H9 (cell line): ENCODE results near the gene SMG7. TPM values are rescaled to one million over a fixed set of nuclear protein-coding genes. Genes with fewer than 3 reads are reported as not detected.

ENCODE experiments used
- DNase-seq: peaks from one replicate; pipeline ENCODE4 v3.0.0-alpha.2; 2017
- H2AFZ ChIP-seq: one replicate; pipeline ENCODE4 v1.6.1; 2013; ENCODE audit warnings: mild to moderate bottlenecking, low read length, control low read depth, moderate library complexity
- H2AK5ac ChIP-seq: 2 replicates; pipeline ENCODE4 v1.6.1; 2013; ENCODE audit warnings: low read length, control low read depth, mixed read lengths; ENCODE audit not compliant: insufficient read length
- H2BK120ac ChIP-seq: one replicate; pipeline ENCODE4 v1.6.1; 2013; ENCODE audit warnings: low read depth, mild to moderate bottlenecking, low read length, control low read depth, inconsistent platforms; ENCODE audit not compliant: poor library complexity, severe bottlenecking
- H2BK12ac ChIP-seq: 2 replicates; pipeline ENCODE4 v1.6.1; 2013; ENCODE audit warnings: low read length, control low read depth, mixed read lengths, low read depth; ENCODE audit not compliant: insufficient read length
- H2BK15ac ChIP-seq: 2 replicates; pipeline ENCODE4 v1.6.1; 2013; ENCODE audit warnings: low read depth, low read length, control low read depth
- H2BK20ac ChIP-seq: one replicate; pipeline ENCODE4 v1.6.1; 2013; ENCODE audit warnings: low read depth, mild to moderate bottlenecking, low read length, control low read depth, inconsistent platforms; ENCODE audit not compliant: poor library complexity, severe bottlenecking
- H2BK5ac ChIP-seq: 2 replicates; pipeline ENCODE4 v1.6.1; 2013; ENCODE audit warnings: low read length, control low read depth, mixed read lengths; ENCODE audit not compliant: insufficient read length
- H3K14ac ChIP-seq: 2 replicates; pipeline ENCODE4 v1.6.1; 2013; ENCODE audit warnings: low read length, control low read depth; ENCODE audit not compliant: insufficient read depth
- H3K18ac ChIP-seq: 2 replicates; pipeline ENCODE4 v1.6.1; 2013; ENCODE audit warnings: low read depth, mild to moderate bottlenecking, mixed read lengths, low read length, control low read depth; ENCODE audit not compliant: insufficient read length
- H3K23ac ChIP-seq: 2 replicates; pipeline ENCODE4 v1.6.1; 2013; ENCODE audit warnings: low read length, control low read depth, mixed read lengths, low read depth; ENCODE audit not compliant: insufficient read length
- H3K23me2 ChIP-seq: 2 replicates; pipeline ENCODE4 v1.6.1; 2013; ENCODE audit warnings: low read depth, mild to moderate bottlenecking, mixed read lengths, low read length, control low read depth; ENCODE audit not compliant: insufficient read length, poor library complexity, severe bottlenecking
- H3K27ac ChIP-seq: 2 replicates; pipeline ENCODE4 v1.5.1; 2013; ENCODE audit warnings: low read length, control low read depth, mixed read lengths, low read depth; ENCODE audit not compliant: insufficient read length
- H3K27me3 ChIP-seq: 2 replicates; pipeline ENCODE4 v1.6.1; 2013; ENCODE audit warnings: low read length, control low read depth, inconsistent platforms; ENCODE audit not compliant: insufficient read depth
- H3K4ac ChIP-seq: 2 replicates; pipeline ENCODE4 v1.6.1; 2013; ENCODE audit warnings: low read depth, mild to moderate bottlenecking, control low read depth, inconsistent platforms, low read length, moderate library complexity
- H3K4me1 ChIP-seq: 2 replicates; pipeline ENCODE4 v1.6.1; 2013; ENCODE audit warnings: low read length, control low read depth, inconsistent platforms; ENCODE audit not compliant: insufficient read depth
- H3K4me2 ChIP-seq: 2 replicates; pipeline ENCODE4 v1.6.1; 2013; ENCODE audit warnings: low read length, control low read depth, mixed read lengths; ENCODE audit not compliant: insufficient read length, insufficient read depth
- H3K56ac ChIP-seq: 2 replicates; pipeline ENCODE4 v1.6.1; 2013; ENCODE audit warnings: low read depth, mild to moderate bottlenecking, mixed read lengths, low read length, control low read depth; ENCODE audit not compliant: insufficient read length
- H3K79me1 ChIP-seq: 2 replicates; pipeline ENCODE4 v1.6.1; 2013; ENCODE audit warnings: low read depth, mild to moderate bottlenecking, moderate library complexity, low read length, control low read depth, inconsistent platforms; ENCODE audit not compliant: insufficient read depth, poor library complexity, severe bottlenecking
- H3K79me2 ChIP-seq: 2 replicates; pipeline ENCODE4 v1.6.1; 2013; ENCODE audit warnings: low read length, control low read depth, inconsistent platforms; ENCODE audit not compliant: insufficient read depth
- H3K9ac ChIP-seq: 2 replicates; pipeline ENCODE4 v1.6.1; 2013; ENCODE audit warnings: low read length, control low read depth, mixed read lengths; ENCODE audit not compliant: insufficient read length; ENCODE audit errors: extremely low read depth
- H3K9me3 ChIP-seq: one replicate; pipeline ENCODE4 v1.6.1; 2013; ENCODE audit warnings: low read depth, low read length, inconsistent platforms; ENCODE audit not compliant: control insufficient read depth
- H3T11ph ChIP-seq: one replicate; pipeline ENCODE4 v1.6.1; 2013; ENCODE audit warnings: mild to moderate bottlenecking, low read length, control low read depth, inconsistent platforms
- H4K20me1 ChIP-seq: one replicate; pipeline ENCODE4 v1.6.1; 2013; ENCODE audit not compliant: control insufficient read depth, insufficient read length, insufficient read depth
- H4K5ac ChIP-seq: 2 replicates; pipeline ENCODE4 v1.6.1; 2013; ENCODE audit warnings: low read depth, mild to moderate bottlenecking, mixed read lengths, low read length, control low read depth; ENCODE audit not compliant: insufficient read length
- H4K8ac ChIP-seq: replicated peaks from 2 replicates; pipeline ENCODE4 v1.6.1; 2013; ENCODE audit warnings: low read length, control low read depth, mixed read lengths, low read depth; ENCODE audit not compliant: insufficient read length
- H4K91ac ChIP-seq: 2 replicates; pipeline ENCODE4 v1.6.1; 2013; ENCODE audit warnings: low read depth, mild to moderate bottlenecking, moderate library complexity, mixed read lengths, low read length, control low read depth; ENCODE audit not compliant: insufficient read length
- H3K27ac Mint-ChIP-seq, 3 experiments: 2 replicates in 2 of 3; 3 replicates in 1 of 3; pipeline ENCODE4 v1.8.0; 2020 to 2021; ENCODE audit warnings: mixed read lengths in 3 of 3, mild to moderate bottlenecking in 1 of 3, moderate library complexity in 1 of 3
- H3K27me3 Mint-ChIP-seq: 2 replicates; pipeline ENCODE4 v1.8.0; 2021; ENCODE audit warnings: low read depth, mild to moderate bottlenecking, moderate library complexity, mixed read lengths
- H3K36me3 Mint-ChIP-seq, 3 experiments: 2 replicates in 2 of 3; 3 replicates in 1 of 3; pipeline ENCODE4 v1.8.0; 2020 to 2021; ENCODE audit warnings: low read depth in 3 of 3, mixed read lengths in 3 of 3; ENCODE audit not compliant: insufficient read depth in 1 of 3
- H3K4me1 Mint-ChIP-seq, 2 experiments: 2 replicates each; pipeline ENCODE4 v1.8.0; 2020; ENCODE audit warnings: mixed read lengths in 2 of 2
- H3K4me3 Mint-ChIP-seq, 2 experiments: 2 replicates in 1 of 2; 3 replicates in 1 of 2; pipeline ENCODE4 v1.8.0; 2020 to 2021; ENCODE audit warnings: mild to moderate bottlenecking in 2 of 2, mixed read lengths in 2 of 2, moderate library complexity in 1 of 2
- H3K9me3 Mint-ChIP-seq, 2 experiments: 2 replicates in 1 of 2; 3 replicates in 1 of 2; pipeline ENCODE4 v1.8.0; 2020; ENCODE audit warnings: mild to moderate bottlenecking in 2 of 2, mixed read lengths in 2 of 2, moderate library complexity in 1 of 2
- CTCF ChIP-seq: fragments of 200-600 bp; sonication (generic); conservative IDR thresholded peaks from 3 replicates; pipeline ENCODE4 v1.8.0; 2021; ENCODE audit warnings: antibody characterized with exemption, mild to moderate bottlenecking
- WGBS: extraction: QIAGEN DNeasy Blood & Tissue Kit; methylation state at CpG from one replicate; pipeline ENCODE4 v1.1.7; 2013; ENCODE audit warnings: missing lambda C conversion rate, low lambda C conversion rate, mixed read lengths; ENCODE audit not compliant: insufficient read length; ENCODE audit errors: extremely low coverage; 5-methylcytosine and 5-hydroxymethylcytosine counted together
- total RNA-seq: library from RNA; stranded (reverse); gene quantifications from 2 replicates; pipeline ENCODE4 v1.2.1, GENCODE V29; 2021

The SMG7 gene
- total RNA-seq, 1 experiment from 2014 or later, result 77.0 TPM

GRCh38 chr1:183593356-183593755 lies 121.1 kb downstream of the SMG7 start:
- H4K8ac ChIP-seq, result no peak overlapping the region
- H2BK120ac ChIP-seq, result no peak overlapping the region
- no peak overlapping the region for H3K56ac ChIP-seq
- H4K5ac ChIP-seq, result no peak overlapping the region
- H2BK5ac ChIP-seq, result no peak overlapping the region
- H3K9ac ChIP-seq, result no peak overlapping the region
- peaks cover 4% of the 10 kb centered on the region; the same call in 1 of the 2 replicates for H3K4me1 ChIP-seq
- no peak overlapping the region for H3K27ac Mint-ChIP-seq
- no peaks in the 10 kb centered on the region for H3K9me3 Mint-ChIP-seq
- no peaks in the 10 kb centered on the region for H3K36me3 Mint-ChIP-seq
- no peak overlapping the region for H3T11ph ChIP-seq
- H3K4me1 Mint-ChIP-seq, result peaks cover 28% of the 10 kb centered on the region in 2 experiments
- H3K4me3 Mint-ChIP-seq, result no peak overlapping the region
- TF ChIP-seq CTCF, result no peak
- no peaks in the 10 kb centered on the region for H3K79me2 ChIP-seq
- no peak overlapping the region for H2AK5ac ChIP-seq
- H2AFZ ChIP-seq, result no peak overlapping the region
- H3K14ac ChIP-seq, result no peak overlapping the region
- H2BK12ac ChIP-seq, result no peak overlapping the region
- H3K4ac ChIP-seq, result no peak overlapping the region
- no peaks in the 10 kb centered on the region for H3K27me3 ChIP-seq
- no peak for DNase-seq
- no peak overlapping the region for H2BK15ac ChIP-seq
- H3K27me3 Mint-ChIP-seq, result no peaks in the 10 kb centered on the region
- no CpG with 5 or more reads among the region's 3 CpGs for WGBS
- no peaks in the 10 kb centered on the region for H4K20me1 ChIP-seq
- no peak overlapping the region for H3K27ac ChIP-seq
- H4K91ac ChIP-seq, result no peak overlapping the region
- H3K18ac ChIP-seq, result no peak overlapping the region
- no peaks in the 10 kb centered on the region for H3K79me1 ChIP-seq
- no peaks in the 10 kb centered on the region for H3K9me3 ChIP-seq
- no peak overlapping the region for H3K23ac ChIP-seq
- H2BK20ac ChIP-seq, result no peak overlapping the region
- H3K4me2 ChIP-seq, result no peak overlapping the region
- H3K23me2 ChIP-seq, result no peaks in the 10 kb centered on the region
